SK-N-SH (cell line): ENCODE measurements around the gene TOR1AIP1. TPM values are rescaled to one million over a fixed set of nuclear protein-coding genes. Genes with fewer than 3 reads are reported as not detected.

Experiments
- CTCF ChIA-PET: fragments of 300-600, 350-600 bp; formaldehyde crosslinking; extraction: SDS; loops from one replicate; lab custom pipeline; 2021; lab: Yijun Ruan, JAX
- POLR2A ChIA-PET: fragments of 350-600 bp; sonication (Branson Sonifier 250); formaldehyde crosslinking; extraction: SDS; loops from one replicate; lab custom pipeline; 2020; ENCODE audit warnings: antibody characterized with exemption, inconsistent platforms; lab: Yijun Ruan, JAX
- DNase-seq: peaks from one replicate; pipeline ENCODE4 v3.0.0; 2012
- H2AFZ ChIP-seq: fragments of 200-600 bp; sonication (generic); 2 replicates; pipeline ENCODE4 v1.8.1; 2016; ENCODE audit warnings: antibody characterized with exemption, mild to moderate bottlenecking, low read depth
- H3F3A ChIP-seq: fragments of 200-600 bp; sonication (generic); replicated peaks from 2 replicates; pipeline ENCODE3; 2016; ENCODE audit warnings: antibody characterized with exemption, mild to moderate bottlenecking; ENCODE audit not compliant: insufficient read depth
- H3K27ac ChIP-seq, 2 experiments: fragments of 200-500 bp in 1 of 2; fragments of 200-600 bp in 1 of 2; sonication (Bioruptor generic) in 1 of 2; sonication (generic), shearing (Covaris generic) in 1 of 2; 2 replicates each; pipeline versions ENCODE4 v1.5.1 to v1.6.1; 2014 to 2016; ENCODE audit warnings: low read depth in 2 of 2, inconsistent platforms in 1 of 2, low read length in 1 of 2, mild to moderate bottlenecking in 1 of 2, mixed read lengths in 1 of 2
- H3K27me3 ChIP-seq: fragments of 200-600 bp; sonication (generic), shearing (Covaris generic); 2 replicates; pipeline ENCODE4 v1.6.1; 2016; ENCODE audit warnings: mixed run types; ENCODE audit not compliant: insufficient read depth
- H3K36me3 ChIP-seq, 2 experiments: fragments of 200-500 bp in 1 of 2; fragments of 200-600 bp in 1 of 2; sonication (Bioruptor generic) in 1 of 2; sonication (generic) in 1 of 2; replicated peaks in 1 of 2; 2 replicates each; pipeline versions ENCODE3 to v1.5.1; 2014 to 2016; ENCODE audit warnings: low read length in 1 of 2, mild to moderate bottlenecking in 1 of 2; ENCODE audit not compliant: insufficient read depth in 2 of 2, control insufficient read depth in 1 of 2
- H3K4me1 ChIP-seq, 2 experiments: fragments of 200-500 bp in 1 of 2; fragments of 200-600 bp in 1 of 2; sonication (Bioruptor generic) in 1 of 2; sonication (generic), shearing (Covaris generic) in 1 of 2; 2 replicates each; pipeline versions ENCODE4 v1.5.1 to v1.6.1; 2014 to 2016; ENCODE audit warnings: low read depth in 1 of 2, low read length in 1 of 2, mixed run types in 1 of 2; ENCODE audit not compliant: insufficient read depth in 2 of 2, control insufficient read depth in 1 of 2
- H3K4me2 ChIP-seq: fragments of 200-600 bp; sonication (generic), shearing (Covaris generic); 2 replicates; pipeline ENCODE4 v1.6.1; 2017; ENCODE audit warnings: mixed run types
- H3K4me3 ChIP-seq, 2 experiments: fragments of 200-500 bp in 1 of 2; fragments of 200-600 bp in 1 of 2; sonication (Bioruptor generic) in 1 of 2; sonication (generic), shearing (Covaris generic) in 1 of 2; 2 replicates each; pipeline versions ENCODE4 v1.5.1 to v1.8.1; 2014 to 2016; ENCODE audit warnings: low read depth in 2 of 2, inconsistent platforms in 1 of 2, low read length in 1 of 2, mild to moderate bottlenecking in 1 of 2, mixed read lengths in 1 of 2, moderate library complexity in 1 of 2
- H3K79me2 ChIP-seq: fragments of 200-600 bp; sonication (generic); 2 replicates; pipeline ENCODE4 v1.8.1; 2017; ENCODE audit warnings: mild to moderate bottlenecking; ENCODE audit not compliant: insufficient read depth
- H3K9ac ChIP-seq: fragments of 200-600 bp; sonication (generic); 2 replicates; pipeline ENCODE4 v1.6.1; 2017; ENCODE audit warnings: mixed run types
- H3K9me2 ChIP-seq: fragments of 200-600 bp; sonication (generic); 2 replicates; pipeline ENCODE4 v1.6.1; 2017; ENCODE audit warnings: mixed run types
- H3K9me3 ChIP-seq: fragments of 200-600 bp; sonication (generic); 2 replicates; pipeline ENCODE4 v1.6.1; 2017; ENCODE audit warnings: mixed run types, mild to moderate bottlenecking, moderate library complexity
- H4K20me1 ChIP-seq: fragments of 200-600 bp; sonication (generic); 2 replicates; pipeline ENCODE4 v1.6.1; 2017; ENCODE audit warnings: mild to moderate bottlenecking, mixed run types; ENCODE audit not compliant: insufficient read depth
- CHD2 ChIP-seq: fragments of 150-350 bp; IDR thresholded peaks from 2 replicates; pipeline ENCODE4 v1.6.1; 2018; ENCODE audit warnings: low read length; ENCODE audit not compliant: partially characterized antibody
- EZH2phosphoT487 ChIP-seq: fragments of 200-600 bp; sonication (generic); IDR thresholded peaks from 2 replicates; pipeline ENCODE4 v1.6.1; 2017; ENCODE audit warnings: low read depth, mixed run types, mild to moderate bottlenecking, antibody characterized with exemption, moderate library complexity, borderline replicate concordance
- FOSL2 ChIP-seq: IDR thresholded peaks from 2 replicates; pipeline ENCODE4 v1.4.0; 2012; ENCODE audit warnings: low read depth, mild to moderate bottlenecking, moderate library complexity, borderline replicate concordance
- FOXJ3 ChIP-seq: sonication (generic); formaldehyde crosslinking; IDR thresholded peaks from 2 replicates; pipeline ENCODE4 v1.5.1; 2020; ENCODE audit warnings: mild to moderate bottlenecking, missing genetic modification reagents
- FOXM1 ChIP-seq: IDR thresholded peaks from 2 replicates; pipeline ENCODE4 v1.4.0; 2012; ENCODE audit warnings: low read depth, mild to moderate bottlenecking
- GABPA ChIP-seq: IDR thresholded peaks from 2 replicates; pipeline ENCODE4 v1.4.0; 2012; ENCODE audit warnings: low read depth, mild to moderate bottlenecking
- GATA2 ChIP-seq: sonication (generic); formaldehyde crosslinking; IDR thresholded peaks from 2 replicates; pipeline ENCODE4 v1.5.0; 2020; ENCODE audit warnings: mild to moderate bottlenecking, missing genetic modification reagents
- IRF3 ChIP-seq: fragments of 150-350 bp; IDR thresholded peaks from 2 replicates; pipeline ENCODE4 v1.6.1; 2016; ENCODE audit warnings: mild to moderate bottlenecking, low read depth, low read length
- MEF2A ChIP-seq: IDR thresholded peaks from 2 replicates; pipeline ENCODE4 v1.4.0; 2012; ENCODE audit warnings: low read depth, borderline replicate concordance
- MXI1 ChIP-seq: IDR thresholded peaks from 2 replicates; pipeline ENCODE4 v1.6.1; 2012; ENCODE audit warnings: mild to moderate bottlenecking, low read depth, low read length, improper control_type of control experiment
- PBX3 ChIP-seq: IDR thresholded peaks from 2 replicates; pipeline ENCODE4; 2012
- REST ChIP-seq: IDR thresholded peaks from 2 replicates; pipeline ENCODE4 v1.6.1; 2012; ENCODE audit warnings: mild to moderate bottlenecking, low read depth, low read length, moderate library complexity
- RXRA ChIP-seq: IDR thresholded peaks from 2 replicates; pipeline ENCODE4 v1.4.0; 2012; ENCODE audit warnings: low read depth, mild to moderate bottlenecking, borderline replicate concordance
- SMC3 ChIP-seq: IDR thresholded peaks from 2 replicates; pipeline ENCODE4 v1.6.1; 2012; ENCODE audit warnings: low read depth, low read length, improper control_type of control experiment
- TCF12 ChIP-seq: IDR thresholded peaks from 2 replicates; pipeline ENCODE4 v1.4.0; 2012
- TEAD4 ChIP-seq: IDR thresholded peaks from 2 replicates; pipeline ENCODE4 v1.4.0; 2012; ENCODE audit warnings: mild to moderate bottlenecking, borderline replicate concordance; ENCODE audit not compliant: insufficient read depth
- USF1 ChIP-seq: IDR thresholded peaks from 2 replicates; pipeline ENCODE4 v1.4.0; 2012; ENCODE audit warnings: low read depth, borderline replicate concordance
- YY1 ChIP-seq: IDR thresholded peaks from 2 replicates; pipeline ENCODE4 v1.4.0; 2012; ENCODE audit warnings: low read depth, mild to moderate bottlenecking
- WGBS: methylation state at CpG from one replicate; pipeline ENCODE4 v1.1.6; 2017; ENCODE audit warnings: low lambda C conversion rate; 5-methylcytosine and 5-hydroxymethylcytosine counted together
- polyA plus RNA-seq, 3 experiments: library from polyadenylated mRNA; depleted of rRNA; stranded (reverse); fragments of >200 nt; gene quantifications; 2 replicates each; pipeline ENCODE4 v1.2.3, GENCODE V29; 2012
- TF ChIP-seq, protein P1 (sequence below): fragments of 150-350 bp; IDR thresholded peaks from 2 replicates; pipeline ENCODE4 v1.6.1; 2017; ENCODE audit warnings: antibody characterized with exemption, low read length, low read depth, borderline replicate concordance
- TF ChIP-seq, protein P2 (sequence below): fragments of 200-600 bp; sonication (generic); IDR thresholded peaks from 2 replicates; pipeline ENCODE4 v1.6.1; 2017; ENCODE audit warnings: antibody characterized with exemption, mild to moderate bottlenecking, moderate library complexity

The TOR1AIP1 gene
- polyA plus RNA-seq, 1 of the 3 experiments (the other 2 are of a cell fraction) = 11.8 TPM

DNA sequence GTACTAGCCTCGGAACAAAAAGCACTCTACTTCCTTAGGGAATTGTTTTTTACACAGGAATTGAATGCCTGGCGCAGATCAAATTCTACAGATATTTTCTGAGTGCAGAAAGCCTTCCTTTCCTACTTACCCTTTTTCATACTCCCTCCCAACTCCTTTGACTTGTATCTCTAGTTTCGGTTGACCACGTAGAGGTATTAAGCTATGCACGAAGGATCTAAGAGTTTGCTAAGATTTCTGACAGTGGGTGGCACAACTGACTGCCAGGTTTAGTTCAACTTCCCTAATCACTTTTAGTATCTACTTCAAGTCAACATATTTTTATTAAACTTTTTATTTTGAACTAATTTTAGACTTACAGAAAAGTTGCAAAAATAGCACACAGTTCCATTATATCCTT, 9.5 kb upstream of the TOR1AIP1 start (continued):
- TF ChIP-seq FOSL2 (no peak), MEF2A (no peak), MXI1 (no peak), FOXM1 (no peak), EZH2phosphoT487 (no peak), GABPA (no peak), GATA2 (CRISPR knock-in tag) (no peak)
- TF ChIP-seq, protein P1, sequence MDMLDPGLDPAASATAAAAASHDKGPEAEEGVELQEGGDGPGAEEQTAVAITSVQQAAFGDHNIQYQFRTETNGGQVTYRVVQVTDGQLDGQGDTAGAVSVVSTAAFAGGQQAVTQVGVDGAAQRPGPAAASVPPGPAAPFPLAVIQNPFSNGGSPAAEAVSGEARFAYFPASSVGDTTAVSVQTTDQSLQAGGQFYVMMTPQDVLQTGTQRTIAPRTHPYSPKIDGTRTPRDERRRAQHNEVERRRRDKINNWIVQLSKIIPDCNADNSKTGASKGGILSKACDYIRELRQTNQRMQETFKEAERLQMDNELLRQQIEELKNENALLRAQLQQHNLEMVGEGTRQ = no peak
- TF ChIP-seq, all 33 proteins: peak for 0

- Histone ChIP-seq H3K27ac (no peak overlapping the region), H3K9me3 (no peaks in the 10 kb centered on the region; the same call in 1 of the 2 replicates), H3F3A (peaks cover 14% of the 10 kb centered on the region), H3K4me2 (no peak overlapping the region), H2AFZ (no peak overlapping the region)
- no peak for DNase-seq
- CTCF ChIA-PET = no interaction called here
- TF ChIP-seq TEAD4 (no peak), TCF12 (no peak), GATA2 (CRISPR knock-in tag) (no peak), FOXM1 (no peak), YY1 (no peak), REST (no peak), FOXJ3 (CRISPR knock-in tag) (no peak), MEF2A (no peak), EZH2phosphoT487 (no peak), CHD2 (no peak), RXRA (no peak), SMC3 (no peak), USF1 (no peak), PBX3 (no peak), IRF3 (no peak), FOSL2 (no peak)
- TF ChIP-seq, protein P2, sequence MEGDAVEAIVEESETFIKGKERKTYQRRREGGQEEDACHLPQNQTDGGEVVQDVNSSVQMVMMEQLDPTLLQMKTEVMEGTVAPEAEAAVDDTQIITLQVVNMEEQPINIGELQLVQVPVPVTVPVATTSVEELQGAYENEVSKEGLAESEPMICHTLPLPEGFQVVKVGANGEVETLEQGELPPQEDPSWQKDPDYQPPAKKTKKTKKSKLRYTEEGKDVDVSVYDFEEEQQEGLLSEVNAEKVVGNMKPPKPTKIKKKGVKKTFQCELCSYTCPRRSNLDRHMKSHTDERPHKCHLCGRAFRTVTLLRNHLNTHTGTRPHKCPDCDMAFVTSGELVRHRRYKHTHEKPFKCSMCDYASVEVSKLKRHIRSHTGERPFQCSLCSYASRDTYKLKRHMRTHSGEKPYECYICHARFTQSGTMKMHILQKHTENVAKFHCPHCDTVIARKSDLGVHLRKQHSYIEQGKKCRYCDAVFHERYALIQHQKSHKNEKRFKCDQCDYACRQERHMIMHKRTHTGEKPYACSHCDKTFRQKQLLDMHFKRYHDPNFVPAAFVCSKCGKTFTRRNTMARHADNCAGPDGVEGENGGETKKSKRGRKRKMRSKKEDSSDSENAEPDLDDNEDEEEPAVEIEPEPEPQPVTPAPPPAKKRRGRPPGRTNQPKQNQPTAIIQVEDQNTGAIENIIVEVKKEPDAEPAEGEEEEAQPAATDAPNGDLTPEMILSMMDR = no peak
- TF ChIP-seq, all 33 proteins: peak for 0
- H3K4me3 ChIP-seq = no peak overlapping the region
- H3K36me3 ChIP-seq = peaks cover 53 to 67% of the 10 kb centered on the region in 2 experiments
- WGBS = 92% methylated on average over 2 of the region's 2 CpGs
- POLR2A ChIA-PET = no interaction called here
- H3K4me1 ChIP-seq = peaks cover 0 to 9% of the 10 kb centered on the region in 2 experiments; a peak in 3 of 4 replicates
- H3K9me2 ChIP-seq = no peaks in the 10 kb centered on the region
- H3K79me2 ChIP-seq = peaks cover 93% of the 10 kb centered on the region
- no peak overlapping the region for H3K9ac ChIP-seq
- H4K20me1 ChIP-seq = peaks cover 80% of the 10 kb centered on the region
- H3K27me3 ChIP-seq = no peaks in the 10 kb centered on the region
Measured at GRCh38 chr1:179873438-179873851, 8.6 kb upstream of the TOR1AIP1 start.
